Right forelimb (tissue), 1 donor: ENCODE results near the gene CDC42EP3.

Source experiments
- DNase-seq: peaks from one replicate; pipeline ENCODE4 v3.0.0-alpha.2; 2018

The CDC42EP3 gene

GRCh38 chr2:37683241-37683640, 11.8 kb upstream of the CDC42EP3 start:
- DNase-seq, result no peak

- DNase-seq, result no peak
These were observed 11.0 kb upstream of the CDC42EP3 start for GRCh38 chr2:37682473-37682872.

- DNase-seq, result no peak
These were observed 10.1 kb upstream of the CDC42EP3 start for GRCh38 chr2:37681587-37681986.

- no peak for DNase-seq
These were observed 7.7 kb upstream of the CDC42EP3 start for GRCh38 chr2:37679072-37679695.

- DNase-seq, result no peak
These were observed 4.8 kb upstream of the CDC42EP3 start for GRCh38 chr2:37676274-37676673.

GRCh38 chr2:37674946-37675345, 3.5 kb upstream of the CDC42EP3 start:
- no peak for DNase-seq

GRCh38 chr2:37672870-37673184, 1.4 kb upstream of the CDC42EP3 start:
- no peak for DNase-seq

GRCh38 chr2:37672104-37672869, 845 bp upstream of the CDC42EP3 start:
- DNase-seq, result peak; percentile 88

GRCh38 chr2:37671816-37672103, 318 bp upstream of the CDC42EP3 start:
- no peak for DNase-seq

- no peak for DNase-seq
These were observed 949 bp downstream of the CDC42EP3 start for GRCh38 chr2:37670378-37671008.

GRCh38 chr2:37669446-37669845, 2.0 kb downstream of the CDC42EP3 start:
- no peak for DNase-seq

GRCh38 chr2:37667704-37668103, 3.7 kb downstream of the CDC42EP3 start:
- no peak for DNase-seq

GRCh38 chr2:37666772-37667171, 4.7 kb downstream of the CDC42EP3 start:
- no peak for DNase-seq

GRCh38 chr2:37665604-37666362, 5.7 kb downstream of the CDC42EP3 start:
- no peak for DNase-seq

- DNase-seq, result no peak
These were observed 6.4 kb downstream of the CDC42EP3 start for GRCh38 chr2:37665043-37665442.

- DNase-seq, result no peak
These were observed 7.2 kb downstream of the CDC42EP3 start for GRCh38 chr2:37664231-37664643.

- DNase-seq, result no peak
These were observed 8.1 kb downstream of the CDC42EP3 start for GRCh38 chr2:37663390-37663789.

- DNase-seq, result no peak
These were observed 11.7 kb downstream of the CDC42EP3 start for GRCh38 chr2:37659723-37660122.

GRCh38 chr2:37658682-37659081, 12.8 kb downstream of the CDC42EP3 start:
- DNase-seq, result peak; percentile 9

GRCh38 chr2:37657471-37657870, 14.0 kb downstream of the CDC42EP3 start:
- no peak for DNase-seq

- no peak for DNase-seq
These were observed 14.7 kb downstream of the CDC42EP3 start for GRCh38 chr2:37656512-37657423.
